Testis (tissue), 3 donors: ENCODE results near the gene INTS13. TPM values are rescaled to one million over a fixed set of nuclear protein-coding genes. Genes with fewer than 3 reads are reported as not detected.

Source experiments
- DNase-seq: peaks from one replicate; pipeline ENCODE4 v3.0.0-alpha.2; 2019
- H3K27ac ChIP-seq, 2 donors: fragments of 200-600 bp; sonication (generic); one replicate each; pipeline ENCODE4 v1.5.1; 2019
- H3K27me3 ChIP-seq: fragments of 200-600 bp; sonication (generic); one replicate; pipeline ENCODE4 v1.5.1; 2019
- H3K36me3 ChIP-seq: fragments of 200-600 bp; sonication (generic); one replicate; pipeline ENCODE4 v1.5.1; 2017; ENCODE audit warnings: low read depth; ENCODE audit errors: missing control alignments
- H3K4me1 ChIP-seq: fragments of 200-600 bp; sonication (generic); one replicate; pipeline ENCODE4 v1.5.1; 2019
- H3K4me3 ChIP-seq, 2 donors: fragments of 200-600 bp; sonication (generic); one replicate each; pipeline ENCODE4 v1.5.1; 2017 to 2019
- H3K9me3 ChIP-seq: fragments of 200-600 bp; sonication (generic); one replicate; pipeline ENCODE4 v1.5.1; 2017
- POLR2A ChIP-seq: fragments of 450-650 bp; IDR thresholded peaks from one replicate; pipeline ENCODE4 v1.6.1; 2017; ENCODE audit warnings: antibody characterized with exemption, mild to moderate bottlenecking, moderate library complexity
- WGBS, 2 donors: methylation state at CpG; one replicate each; pipeline ENCODE4 v1.1.5; 2018; 5-methylcytosine and 5-hydroxymethylcytosine counted together
- intact Hi-C: fragments of 100-400 bp; cut with DNase I; formaldehyde crosslinking; loops from one replicate; pipeline ENCODE4 v1.15.1; 2023; ENCODE audit warnings: low total_unique reads
- polyA plus RNA-seq: library from polyadenylated mRNA; stranded (reverse); fragments of 350-450 nt; fragmentation: Illumina TruSeq; extraction: RNeasy Lipid Tissue Mini Kit (QIAGEN cat#74804); gene quantifications from one replicate; pipeline ENCODE4 v1.2.3, GENCODE V29; 2014; ENCODE audit warnings: low read depth, low replicate concordance; ENCODE audit not compliant: insufficient read depth
- total RNA-seq, 2 donors: library from RNA; depleted of rRNA; stranded (reverse); fragments of >200 nt; gene quantifications; one replicate each; pipeline ENCODE4 v1.2.3, GENCODE V29; 2016
- TF ChIP-seq, protein P1 (sequence below), 3 experiments: fragments of 450-650 bp in 2 of 3; fragments of 200-600 bp in 1 of 3; sonication (generic) in 1 of 3; IDR thresholded peaks; one replicate each; pipeline ENCODE4 v1.5.1; 2016 to 2019; ENCODE audit warnings: antibody characterized with exemption in 3 of 3, mild to moderate bottlenecking in 2 of 3, moderate library complexity in 1 of 3

The INTS13 gene
- total and polyA plus RNA-seq, 3 donors from 2014 or later, result 18.2 to 25.2 (median 20.1) TPM

DNA sequence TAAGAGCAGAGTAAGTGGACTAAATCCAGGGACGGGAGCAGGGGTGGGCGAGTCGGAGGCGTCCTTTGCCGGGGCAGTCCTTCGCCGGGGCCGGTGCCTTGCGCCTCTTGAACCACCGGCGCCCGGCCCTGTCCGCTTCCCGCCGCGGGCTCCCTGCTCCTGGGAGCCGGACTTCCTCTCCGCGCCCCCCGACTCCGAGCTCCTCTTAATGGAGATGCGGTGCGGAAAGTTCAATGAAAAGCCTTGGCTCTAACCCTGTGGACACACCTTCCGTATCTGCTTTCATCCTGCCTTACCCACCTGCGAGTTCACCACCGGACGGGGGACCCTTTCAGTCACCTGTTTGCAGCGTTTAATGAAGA lies 901 bp upstream of the INTS13 start:
- Histone ChIP-seq H3K36me3 (no peaks in the 10 kb centered on the region), H3K9me3 (no peaks in the 10 kb centered on the region), H3K4me1 (peaks cover 34% of the 10 kb centered on the region), H3K4me3 (peak overlapping the region; percentile 85 to 99), H3K27me3 (no peaks in the 10 kb centered on the region), H3K27ac (peak overlapping the region; percentile 99)
- no peak for DNase-seq
- intact Hi-C loops, result no loop called here
- no peak for TF ChIP-seq POLR2A
- TF ChIP-seq, protein P1, sequence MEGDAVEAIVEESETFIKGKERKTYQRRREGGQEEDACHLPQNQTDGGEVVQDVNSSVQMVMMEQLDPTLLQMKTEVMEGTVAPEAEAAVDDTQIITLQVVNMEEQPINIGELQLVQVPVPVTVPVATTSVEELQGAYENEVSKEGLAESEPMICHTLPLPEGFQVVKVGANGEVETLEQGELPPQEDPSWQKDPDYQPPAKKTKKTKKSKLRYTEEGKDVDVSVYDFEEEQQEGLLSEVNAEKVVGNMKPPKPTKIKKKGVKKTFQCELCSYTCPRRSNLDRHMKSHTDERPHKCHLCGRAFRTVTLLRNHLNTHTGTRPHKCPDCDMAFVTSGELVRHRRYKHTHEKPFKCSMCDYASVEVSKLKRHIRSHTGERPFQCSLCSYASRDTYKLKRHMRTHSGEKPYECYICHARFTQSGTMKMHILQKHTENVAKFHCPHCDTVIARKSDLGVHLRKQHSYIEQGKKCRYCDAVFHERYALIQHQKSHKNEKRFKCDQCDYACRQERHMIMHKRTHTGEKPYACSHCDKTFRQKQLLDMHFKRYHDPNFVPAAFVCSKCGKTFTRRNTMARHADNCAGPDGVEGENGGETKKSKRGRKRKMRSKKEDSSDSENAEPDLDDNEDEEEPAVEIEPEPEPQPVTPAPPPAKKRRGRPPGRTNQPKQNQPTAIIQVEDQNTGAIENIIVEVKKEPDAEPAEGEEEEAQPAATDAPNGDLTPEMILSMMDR (IDR thresholded peaks at IDR 0.05), result no peak
- 0 to 1% methylated on average over 16 to 19 of the region's 28 CpGs for WGBS, 2 donors

GRCh38 chr12:26937443-26937862 lies 328 bp downstream of the INTS13 start:
- TF ChIP-seq, protein P1 (IDR thresholded peaks at IDR 0.05), result no peak
- TF ChIP-seq POLR2A, result no peak
- no peak for DNase-seq
- peak overlapping the region; percentile 85 to 99 for H3K4me3 ChIP-seq
- WGBS, 2 donors, result 0 to 1% methylated on average over 8 to 10 of the region's 10 CpGs
- H3K27ac ChIP-seq, result peak overlapping the region; percentile 99
- intact Hi-C loops, result no loop called here
- H3K36me3 ChIP-seq, result no peaks in the 10 kb centered on the region
- H3K9me3 ChIP-seq, result no peaks in the 10 kb centered on the region
- no peaks in the 10 kb centered on the region for H3K27me3 ChIP-seq
- peaks cover 30% of the 10 kb centered on the region for H3K4me1 ChIP-seq

DNA sequence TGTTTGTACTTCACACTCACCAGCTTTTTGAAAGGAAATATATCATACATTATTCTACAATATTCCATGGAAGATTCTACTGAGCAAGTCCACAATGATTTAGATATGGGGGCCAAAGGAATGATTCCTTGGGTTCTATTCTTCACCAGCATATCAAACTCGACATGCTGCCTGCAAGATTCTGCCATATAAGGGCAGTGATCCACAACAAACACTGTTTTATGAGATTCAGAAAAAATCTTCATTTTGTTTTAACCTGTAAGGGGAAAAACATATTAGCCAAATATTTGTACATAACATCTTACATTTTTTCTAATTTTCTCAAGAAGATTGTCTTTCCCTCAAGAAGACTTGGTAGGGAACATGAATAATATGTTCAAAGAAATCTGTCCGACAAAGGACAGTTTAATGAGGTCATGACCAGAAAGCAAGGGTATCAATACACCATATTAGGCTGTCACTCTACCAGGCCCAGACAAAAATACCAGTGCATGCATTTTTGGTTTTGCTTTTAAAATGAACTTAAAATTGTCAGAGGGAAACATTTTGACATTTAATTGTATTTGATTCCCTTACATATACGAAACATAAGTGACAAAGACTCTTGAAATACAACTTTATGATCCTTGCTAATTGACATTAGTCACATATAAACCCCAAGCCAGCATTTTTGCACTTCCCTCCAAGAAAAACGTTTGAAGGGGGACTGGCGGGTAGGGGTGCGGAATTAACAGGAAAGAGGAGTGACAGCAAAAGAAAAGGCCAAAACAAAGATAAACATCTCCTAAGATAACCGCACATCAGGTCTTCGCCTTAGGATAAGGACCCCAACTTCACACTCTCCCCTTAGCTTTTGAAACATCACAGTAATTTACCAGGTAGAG lies 980 bp downstream of the INTS13 start:
- DNase-seq, result no peak
- H3K9me3 ChIP-seq, result no peaks in the 10 kb centered on the region
- H3K36me3 ChIP-seq, result no peaks in the 10 kb centered on the region
- no peaks in the 10 kb centered on the region for H3K27me3 ChIP-seq
- peak overlapping the region; percentile 85 to 99 for H3K4me3 ChIP-seq
- TF ChIP-seq, protein P1 (IDR thresholded peaks at IDR 0.05), result no peak
- TF ChIP-seq POLR2A, result no peak
- 6 to 8% methylated on average over 8 of the region's 8 CpGs for WGBS, 2 donors
- peaks cover 27% of the 10 kb centered on the region for H3K4me1 ChIP-seq
- intact Hi-C loops, result no loop called here
- peak overlapping the region; percentile 99 for H3K27ac ChIP-seq

- no peak for TF ChIP-seq POLR2A
- TF ChIP-seq, protein P1 (IDR thresholded peaks at IDR 0.05), result no peak
- intact Hi-C loops, result no loop called here
- H3K4me3 ChIP-seq, result no peak overlapping the region
- no peak for DNase-seq
- no peaks in the 10 kb centered on the region for H3K36me3 ChIP-seq
- no peaks in the 10 kb centered on the region for H3K27me3 ChIP-seq
- WGBS, 2 donors, result 78 to 79% methylated on average over 7 of the region's 7 CpGs
- H3K27ac ChIP-seq, result no peak overlapping the region
- no peaks in the 10 kb centered on the region for H3K9me3 ChIP-seq
- H3K4me1 ChIP-seq, result peaks cover 27% of the 10 kb centered on the region
These were observed 2.0 kb downstream of the INTS13 start for GRCh38 chr12:26935636-26936378.
